Prostate gland (tissue), 2 donors: ENCODE results near the gene TGFB2.

ENCODE experiments used
- CTCF ChIP-seq, 4 experiments: fragments of 200-600 bp in 2 of 4; fragments of 450-650 bp in 2 of 4; sonication (generic) in 2 of 4; IDR thresholded peaks; 1 replicate in 3 of 4; 2 replicates in 1 of 4; pipeline ENCODE4 v1.5.1; 2016 to 2019; ENCODE audit warnings: antibody characterized with exemption in 4 of 4, mild to moderate bottlenecking in 2 of 4, moderate library complexity in 2 of 4
- POLR2A ChIP-seq: fragments of 450-650 bp; IDR thresholded peaks from one replicate; pipeline ENCODE4 v1.6.1; 2016; ENCODE audit warnings: antibody characterized with exemption, mild to moderate bottlenecking
- POLR2AphosphoS5 ChIP-seq: sonication (generic); formaldehyde crosslinking; IDR thresholded peaks from one replicate; pipeline ENCODE4 v1.6.1; 2017; ENCODE audit warnings: antibody characterized with exemption

- TF ChIP-seq CTCF (IDR thresholded peaks at IDR 0.05) (no peak), POLR2A (no peak), POLR2AphosphoS5 (no peak)
Measured at GRCh38 chr1:218412171-218412570, 67.0 kb downstream of the TGFB2 start.
